Stimulated activated CD8-positive, alpha-beta memory T cell treated with anti-CD3 and anti-CD28 coated beads, Interleukin-15, amount 100 ng/mL, for 24 hours (primary cell): ENCODE results near the gene CCN6.

Experiments
- DNase-seq: peaks from one replicate; pipeline ENCODE4 v3.0.0-alpha.2; 2020; ENCODE audit warnings: low read depth

CCN6 gene

GRCh38 chr6:112054001-112054400, at the start of gene CCN6:
Gene CCN6, plus strand, starts transcription at chr6:112054104. Its CDS starts 254 bp downstream, at chr6:112054358.
- no peak for DNase-seq

DNA sequence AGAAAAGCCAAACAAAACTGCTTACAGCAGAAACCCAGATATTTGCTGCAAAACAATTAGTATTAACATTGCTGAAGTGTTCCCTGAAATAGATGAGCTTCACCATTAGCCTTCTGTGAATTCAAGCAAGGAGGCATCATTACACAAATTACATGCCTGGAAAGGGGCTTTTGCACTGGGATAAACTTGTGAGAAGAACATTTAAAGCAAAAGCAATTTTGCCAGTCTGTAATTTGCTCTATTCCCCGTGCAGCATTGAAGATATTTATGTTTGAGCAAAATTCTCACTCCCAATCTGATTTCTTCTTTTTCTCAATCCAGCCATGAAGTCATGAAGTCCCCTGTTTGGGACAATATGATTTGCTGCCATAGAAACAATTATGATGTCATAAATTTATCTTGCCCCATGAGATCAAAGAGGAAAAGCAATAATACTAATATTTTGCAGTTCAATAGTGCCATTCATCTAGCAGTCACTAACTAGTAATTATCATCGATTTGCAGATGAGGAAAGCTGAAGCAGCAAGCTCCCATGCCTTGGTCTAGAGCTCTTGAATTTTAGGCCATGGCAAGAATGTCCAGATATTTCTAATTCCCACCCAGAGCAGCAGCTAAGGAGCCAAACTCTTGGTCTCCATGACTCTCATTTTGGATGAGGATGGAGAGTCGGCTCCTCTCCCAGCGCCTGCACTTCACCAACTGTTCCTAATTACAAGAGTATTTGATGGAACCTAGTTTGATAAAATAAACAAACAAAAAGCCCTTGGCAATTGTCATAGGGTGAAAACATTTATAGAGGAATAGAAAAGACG, 49.5 kb upstream of the CCN6 start:
- DNase-seq: no peak

DNA sequence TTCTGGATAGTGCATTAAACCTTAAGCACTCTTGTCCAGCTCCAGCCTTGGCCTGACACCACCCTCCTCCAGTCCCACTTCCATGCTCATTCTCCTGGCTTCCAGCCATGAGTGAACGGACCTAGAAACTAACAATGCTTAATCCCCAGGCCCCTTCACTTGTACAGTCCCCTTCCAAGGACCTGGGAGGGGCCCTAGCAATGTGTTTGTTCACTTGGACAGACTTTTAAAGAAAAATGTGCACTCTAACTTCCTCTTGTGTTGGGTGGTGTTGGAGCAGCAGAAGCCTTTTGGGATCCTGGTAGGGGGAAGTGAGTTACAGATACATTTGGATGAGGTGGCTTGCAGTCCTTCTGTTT, 48.9 kb upstream of the CCN6 start:
- no peak for DNase-seq

- no peak for DNase-seq
These were observed 46.6 kb upstream of the CCN6 start for GRCh38 chr6:112007254-112007653.

- DNase-seq: no peak
These were observed 46.1 kb upstream of the CCN6 start for GRCh38 chr6:112007805-112008204.

DNA sequence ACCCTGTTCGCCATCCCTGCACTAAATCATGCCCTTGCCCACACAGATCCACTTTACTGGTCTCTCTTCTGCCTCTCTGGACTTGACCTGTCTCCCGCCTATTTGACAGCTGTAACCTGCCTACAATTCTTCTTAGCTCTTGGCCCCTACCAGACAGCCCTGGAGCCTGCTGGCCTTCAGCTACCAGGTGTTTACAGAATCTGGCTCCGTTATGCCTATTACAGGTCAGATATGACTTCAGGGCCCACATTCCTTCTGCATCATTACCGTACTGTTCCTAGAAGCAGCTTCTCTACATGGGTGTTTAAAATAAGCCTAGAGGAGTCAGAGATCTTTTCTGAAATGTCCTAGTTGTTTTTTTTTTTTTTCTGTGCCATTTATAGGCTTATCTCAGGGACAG, 45.4 kb upstream of the CCN6 start:
- no peak for DNase-seq

- no peak for DNase-seq
These were observed 43.6 kb upstream of the CCN6 start for GRCh38 chr6:112010328-112010727.

GRCh38 chr6:112013051-112013450, 40.9 kb upstream of the CCN6 start:
- DNase-seq: no peak

DNA sequence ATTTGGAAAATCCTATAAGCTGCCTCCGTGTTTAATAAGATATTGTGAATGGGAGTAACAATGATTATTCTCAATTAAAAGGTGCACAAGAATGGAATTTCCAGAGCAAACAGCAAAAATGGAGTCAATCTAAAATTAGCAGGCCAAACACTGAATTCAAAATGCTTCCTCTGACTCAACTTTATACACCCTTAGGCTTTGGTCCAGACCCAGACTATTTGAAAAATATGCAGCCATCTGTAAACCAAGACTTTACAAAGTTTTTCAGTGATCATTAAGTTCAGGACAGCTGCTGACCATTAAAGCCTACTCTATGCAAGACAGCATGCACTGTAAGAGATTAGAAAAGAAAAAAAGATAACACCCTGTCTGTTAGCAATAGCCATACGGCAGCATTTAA, 39.4 kb upstream of the CCN6 start:
- no peak for DNase-seq

- no peak for DNase-seq
These were observed 38.2 kb upstream of the CCN6 start for GRCh38 chr6:112015725-112016124.

GRCh38 chr6:112016320-112016719, 37.6 kb upstream of the CCN6 start:
- DNase-seq: no peak

DNA sequence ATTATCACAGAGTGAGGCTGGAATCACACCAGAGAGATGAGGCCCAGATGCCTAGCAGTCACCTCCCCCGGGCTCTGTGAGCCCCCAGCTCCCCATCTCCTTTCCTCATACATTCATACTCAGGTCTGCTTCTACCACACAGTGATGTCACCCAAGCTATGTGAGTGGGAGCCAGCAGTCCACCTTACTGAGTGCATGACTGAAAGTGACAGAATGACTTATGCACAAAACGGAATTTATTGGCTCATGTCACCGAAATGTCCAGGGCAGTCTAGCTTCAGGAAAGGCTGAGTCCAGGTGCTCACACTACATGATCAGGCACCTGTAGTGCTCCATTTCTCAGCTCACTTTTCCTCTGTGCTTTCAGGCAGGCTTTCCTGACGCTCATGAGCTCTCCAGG, 36.7 kb upstream of the CCN6 start:
- no peak for DNase-seq

- DNase-seq: no peak
These were observed 36.0 kb upstream of the CCN6 start for GRCh38 chr6:112017760-112018537.

GRCh38 chr6:112018619-112019416, 35.1 kb upstream of the CCN6 start:
- no peak for DNase-seq

DNA sequence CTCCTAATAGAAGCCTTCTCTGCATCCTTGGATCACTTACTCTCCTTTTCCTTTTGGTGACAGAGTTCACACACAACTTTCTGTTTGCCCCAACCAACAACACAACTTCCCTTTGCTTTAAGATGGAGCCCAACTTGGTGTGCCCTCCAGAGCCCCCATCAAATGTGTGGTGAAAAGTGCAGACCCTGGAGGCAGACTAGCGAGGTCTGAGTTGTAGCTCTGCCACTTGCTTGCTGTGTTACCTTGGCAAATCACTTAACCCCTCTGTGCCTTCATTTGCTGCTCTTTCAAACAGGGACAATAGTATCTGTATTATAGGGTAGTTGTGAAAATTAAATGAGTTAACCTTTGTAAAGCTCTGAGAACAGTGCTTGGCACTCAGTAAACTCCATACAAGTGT, 34.3 kb upstream of the CCN6 start:
- no peak for DNase-seq

- DNase-seq: no peak
These were observed 32.1 kb upstream of the CCN6 start for GRCh38 chr6:112021691-112022310.

DNA sequence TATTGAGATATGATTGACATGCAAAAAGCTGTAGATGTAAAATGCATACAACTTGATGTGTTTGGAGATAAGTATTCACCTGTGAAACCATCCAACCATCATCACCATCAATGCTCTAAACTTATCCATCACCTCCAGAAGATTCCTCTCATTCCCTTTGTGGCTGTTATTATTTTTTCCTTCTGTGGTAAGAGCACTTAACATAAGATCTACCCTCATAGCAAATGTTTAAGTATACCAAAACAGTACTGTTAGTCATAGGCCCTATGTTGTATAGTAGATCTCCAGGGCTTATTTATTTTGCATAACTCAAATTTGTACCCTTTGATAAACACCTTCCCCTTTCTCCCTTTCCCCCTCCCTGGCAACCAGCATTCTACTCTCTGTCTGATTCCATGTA, 31.2 kb upstream of the CCN6 start:
- DNase-seq: no peak

DNA sequence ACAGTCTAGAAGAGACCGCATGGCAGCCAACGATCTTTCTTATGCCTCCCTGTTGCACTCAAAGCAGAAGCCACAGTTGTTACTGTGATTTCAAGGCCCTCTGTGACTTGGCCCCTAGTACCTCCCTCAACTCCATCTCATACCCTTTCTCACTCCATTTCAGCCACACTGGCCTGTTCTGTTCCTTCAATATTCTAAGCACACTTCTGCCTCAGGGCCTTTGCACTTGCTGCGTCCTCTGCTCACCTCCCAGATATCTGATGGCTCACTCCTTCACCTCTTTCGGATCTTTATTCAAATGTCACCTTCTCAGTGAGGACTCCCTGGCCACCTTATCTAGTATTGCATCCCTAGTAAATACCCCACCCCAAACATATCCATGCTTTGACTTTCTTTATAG, 29.4 kb upstream of the CCN6 start:
- DNase-seq: no peak

DNA sequence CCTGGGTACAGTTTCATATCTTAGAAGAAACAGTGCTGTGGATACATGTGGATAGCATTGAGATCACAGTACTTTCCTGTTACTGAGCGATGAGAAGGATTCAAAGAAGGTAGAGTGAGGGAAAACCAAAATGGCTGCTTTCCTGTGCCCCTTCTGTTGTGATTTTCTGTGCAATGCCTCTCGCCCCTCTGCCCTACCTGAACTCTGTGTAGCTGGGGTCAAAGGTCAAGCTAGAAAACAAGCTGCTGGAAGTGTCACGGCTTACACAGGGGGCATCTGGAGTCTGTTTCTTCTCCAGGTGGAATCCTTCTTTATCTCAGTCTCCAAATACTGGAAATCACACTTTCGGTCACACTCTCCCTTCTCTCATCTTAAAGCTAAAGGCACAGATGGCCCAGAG, 27.0 kb upstream of the CCN6 start:
- DNase-seq: no peak

DNA sequence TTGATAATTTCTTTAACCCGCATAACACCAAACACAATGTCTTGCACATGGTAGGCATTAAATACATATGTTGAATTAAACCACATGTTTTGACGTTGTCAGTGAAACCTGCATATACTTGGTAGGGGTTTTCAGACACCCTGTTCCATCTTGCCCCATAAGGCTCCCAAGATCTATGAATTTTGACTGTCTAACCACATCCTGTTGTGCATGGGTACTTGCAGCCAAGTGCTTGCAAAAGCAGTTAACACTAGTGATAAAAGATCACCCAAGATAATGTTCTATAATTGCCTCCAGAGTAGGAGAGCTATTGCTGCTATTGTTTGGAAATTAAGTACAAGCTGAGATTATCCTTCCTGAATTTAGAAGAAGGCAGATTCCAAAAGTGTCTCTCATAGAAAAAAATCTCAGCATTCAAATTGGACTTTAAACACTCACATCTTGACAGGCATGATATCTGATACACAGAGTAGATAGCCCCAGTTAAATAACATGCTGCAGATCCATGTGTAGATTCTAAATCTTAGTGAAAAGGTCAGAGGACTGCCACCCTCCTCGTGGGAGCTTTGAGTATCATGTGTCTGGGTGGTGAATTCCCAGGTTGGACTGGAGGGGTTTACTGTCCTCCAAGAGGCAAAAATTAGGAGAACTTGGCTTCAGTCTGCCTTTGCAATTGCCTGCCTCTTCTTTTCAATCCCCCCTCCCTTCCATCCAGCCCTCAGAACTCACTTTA, 25.8 kb upstream of the CCN6 start:
- no peak for DNase-seq

- peak; percentile 36 for DNase-seq
These were observed 24.7 kb upstream of the CCN6 start for GRCh38 chr6:112029045-112029822.
